Measurements from ENCODE around the gene GALNT14.

- TF ChIP-seq CTCF (IDR thresholded peaks at IDR 0.05) (no peak), POLR2A (IDR thresholded peaks at IDR 0.05) (no peak)
These were observed 120.0 kb downstream of the GALNT14 start for GRCh38 chr2:31018280-31018679.
